HuH-7 (cell line): ENCODE measurements around the gene NDE1.
A peak's percentile ranks its signal among the peaks of the same experiment; 100 is the strongest.
"Not testable (repeated sequence)": the region's sequence is repeated elsewhere in the genome, so short reads cannot be mapped to it uniquely, and the experiment has no call there.

Experiments
- DNase-seq: peaks from one replicate; pipeline ENCODE4 v3.0.0; 2011; ENCODE audit warnings: low spot score

Gene NDE1

GRCh38 chr16:15652293-15653001 is 2.4 kb downstream of the NDE1 start:
- no peak for DNase-seq

GRCh38 chr16:15653227-15653626 is 3.2 kb downstream of the NDE1 start:
- peak; percentile 38 for DNase-seq

DNA sequence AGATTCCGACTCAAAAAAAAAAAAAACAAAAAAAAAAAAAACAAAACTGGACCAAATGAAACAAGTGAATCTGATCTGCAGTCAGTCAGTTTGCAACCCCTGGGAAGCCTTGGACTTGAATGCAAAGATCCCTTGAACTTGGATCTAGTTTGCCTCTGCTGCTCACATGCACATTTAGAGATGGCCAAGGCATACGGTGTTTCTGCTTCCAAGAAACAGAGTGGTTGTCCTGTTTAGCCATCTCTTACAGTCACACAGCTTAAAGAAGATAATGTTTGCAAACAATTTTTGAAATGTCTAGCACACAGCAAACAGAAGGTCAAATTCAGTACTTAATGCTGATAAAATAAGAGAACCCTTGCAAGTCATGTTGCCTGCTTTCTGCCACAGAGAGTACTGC is 4.5 kb downstream of the NDE1 start:
- DNase-seq: no peak

- DNase-seq: not testable (repeated sequence)
Measured at GRCh38 chr16:15655561-15655960, 5.5 kb downstream of the NDE1 start.

- no peak for DNase-seq
Measured at GRCh38 chr16:15658149-15658548, 8.1 kb downstream of the NDE1 start.

GRCh38 chr16:15658556-15658955 is 8.5 kb downstream of the NDE1 start:
- no peak for DNase-seq

DNA sequence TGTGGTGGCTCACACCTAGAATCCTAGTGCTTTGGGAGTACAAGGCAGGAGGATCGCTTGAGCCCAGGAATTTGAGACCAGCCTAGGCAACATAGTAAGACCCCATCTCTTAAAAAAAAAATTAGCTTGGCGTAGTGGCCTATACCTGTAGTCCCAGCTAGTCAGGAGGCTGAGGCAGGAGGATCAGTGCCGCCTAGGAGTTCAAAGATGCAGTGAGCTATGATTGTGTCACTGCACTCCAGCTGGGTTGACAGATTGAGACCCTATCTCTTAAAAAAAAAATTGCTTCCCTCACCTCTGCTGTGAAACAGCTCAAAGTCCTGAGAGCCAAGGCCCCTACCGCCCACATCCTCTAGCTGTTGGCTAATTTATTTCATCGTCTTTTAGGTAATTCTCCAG is 10.2 kb downstream of the NDE1 start:
- no peak for DNase-seq

DNA sequence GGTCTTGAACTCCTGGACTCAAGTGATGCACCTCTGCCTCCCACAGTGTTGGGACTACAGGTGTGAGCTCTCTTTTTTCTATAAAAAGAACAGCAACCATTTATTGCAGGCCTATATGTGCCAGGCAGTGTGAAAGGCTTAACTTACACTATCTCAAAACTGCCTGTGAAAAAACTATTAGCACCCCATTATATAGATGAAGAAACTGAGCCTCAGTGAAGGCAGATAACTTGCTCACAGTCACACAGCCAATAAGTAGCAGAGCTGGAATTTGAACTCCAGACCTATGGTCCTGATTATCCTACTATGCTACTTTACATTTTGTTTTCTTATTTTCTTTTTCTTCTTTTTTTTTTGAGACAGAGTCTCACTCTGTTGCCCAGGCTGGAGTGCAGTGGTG is 15.1 kb downstream of the NDE1 start:
- no peak for DNase-seq

DNA sequence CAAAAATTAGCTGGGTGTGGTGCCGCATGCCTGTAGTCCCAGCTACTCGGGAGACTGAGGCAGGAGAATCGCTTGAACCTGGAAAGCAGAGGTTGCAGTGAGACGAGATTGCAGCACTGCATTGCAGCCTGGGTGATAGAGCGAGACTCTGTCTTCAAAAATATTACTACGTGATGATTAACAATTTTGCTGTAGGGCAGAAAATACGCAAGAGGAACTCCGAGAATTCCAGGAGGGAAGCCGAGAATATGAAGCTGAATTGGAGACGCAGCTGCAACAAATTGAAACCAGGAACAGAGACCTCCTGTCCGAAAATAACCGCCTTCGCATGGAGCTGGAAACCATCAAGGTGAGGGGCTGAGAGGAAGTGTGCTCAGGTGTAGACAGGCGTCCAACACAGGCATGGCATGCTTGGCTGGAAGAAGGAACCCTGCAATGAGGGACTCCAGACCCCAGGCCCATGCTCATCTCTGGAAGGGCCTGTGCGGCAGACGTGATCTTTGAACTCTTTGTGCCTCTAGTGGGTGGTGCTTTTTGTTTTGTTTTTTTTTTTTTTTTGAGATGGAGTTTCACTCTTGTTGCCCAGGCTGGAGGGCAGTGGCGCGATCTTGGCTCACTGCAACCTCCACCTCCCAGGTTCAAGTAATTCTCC is 17.2 kb downstream of the NDE1 start:
- DNase-seq: no peak

DNA sequence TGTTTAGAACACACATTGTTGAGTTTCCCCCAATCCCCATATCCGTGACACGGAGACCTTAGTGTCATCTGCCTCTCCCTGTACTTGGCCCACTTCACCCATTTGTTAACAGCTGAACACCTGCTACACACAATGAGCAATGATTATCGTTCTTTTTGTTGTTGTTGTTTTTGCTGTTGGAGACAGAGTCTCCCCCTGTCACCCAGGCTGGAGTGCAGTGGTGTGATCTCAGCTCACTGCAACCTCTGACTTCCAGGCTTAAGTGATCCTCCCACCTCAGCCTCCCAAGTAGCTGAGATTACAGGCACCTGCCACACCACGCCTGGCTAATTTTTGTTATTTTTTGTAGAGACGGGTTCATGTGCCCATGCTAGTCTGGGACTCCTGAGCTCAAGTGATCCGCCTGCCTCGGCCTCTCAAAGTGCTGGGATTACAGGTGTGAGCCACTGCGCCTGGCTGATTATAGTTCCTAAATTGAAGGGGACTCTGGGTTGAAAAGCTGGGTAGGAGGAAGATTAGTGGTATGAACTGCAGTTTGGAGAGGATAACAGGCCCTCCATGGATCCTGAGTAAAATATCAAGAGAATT is 21.6 kb downstream of the NDE1 start:
- DNase-seq: no peak

- not testable (repeated sequence) for DNase-seq
Measured at GRCh38 chr16:15672127-15672513, 22.1 kb downstream of the NDE1 start.

DNA sequence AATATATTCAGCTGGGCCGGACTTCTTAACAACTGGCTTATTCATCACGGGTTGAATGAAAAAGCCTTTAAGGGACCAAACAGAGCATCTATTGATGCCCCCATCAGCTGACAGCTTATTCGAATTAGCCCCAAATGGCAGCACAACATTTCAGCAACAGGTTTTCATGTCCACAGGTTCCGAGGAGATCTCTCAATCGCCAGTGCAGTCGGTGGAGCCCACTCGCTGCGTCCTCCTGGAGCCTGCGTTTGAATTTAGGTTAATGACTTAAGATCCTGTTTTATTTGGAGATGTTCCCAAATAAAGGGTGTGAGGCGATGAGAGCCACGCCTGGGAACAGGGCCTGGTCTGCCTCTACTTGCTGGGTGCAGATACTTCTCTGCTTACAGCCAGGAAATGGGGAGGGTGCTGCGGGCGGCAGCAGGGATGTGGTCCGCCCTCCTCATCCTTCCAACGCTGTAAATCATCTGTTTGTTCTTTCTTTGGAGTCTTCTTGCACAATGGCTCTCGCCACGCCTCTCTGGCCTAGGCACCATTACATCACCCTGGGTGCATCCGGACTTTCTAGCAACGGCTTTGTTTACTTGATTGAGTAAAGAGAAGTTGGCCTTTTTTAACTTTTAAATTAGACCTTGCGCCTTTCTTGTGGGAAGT is 22.6 kb downstream of the NDE1 start:
- DNase-seq: peak; percentile 85

DNA sequence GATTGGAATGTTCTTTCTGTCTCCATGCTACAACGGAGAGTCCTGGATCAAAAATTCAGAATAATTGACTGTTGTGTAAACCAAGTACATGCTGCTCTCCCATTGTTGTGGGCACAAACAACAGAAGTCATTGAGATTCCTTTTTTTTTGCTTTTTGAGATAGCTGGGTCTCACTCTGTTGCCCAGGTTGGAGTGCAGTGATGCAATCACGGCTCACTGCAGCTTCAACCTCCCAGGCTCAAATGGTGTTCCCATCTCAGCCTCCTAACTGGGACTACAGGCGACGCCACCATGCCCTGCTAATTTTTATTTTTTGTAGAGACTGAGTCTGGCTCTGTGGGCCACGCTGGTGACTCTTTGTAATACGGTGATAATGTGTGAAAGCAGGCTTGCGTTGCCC is 24.5 kb downstream of the NDE1 start:
- DNase-seq: no peak

DNA sequence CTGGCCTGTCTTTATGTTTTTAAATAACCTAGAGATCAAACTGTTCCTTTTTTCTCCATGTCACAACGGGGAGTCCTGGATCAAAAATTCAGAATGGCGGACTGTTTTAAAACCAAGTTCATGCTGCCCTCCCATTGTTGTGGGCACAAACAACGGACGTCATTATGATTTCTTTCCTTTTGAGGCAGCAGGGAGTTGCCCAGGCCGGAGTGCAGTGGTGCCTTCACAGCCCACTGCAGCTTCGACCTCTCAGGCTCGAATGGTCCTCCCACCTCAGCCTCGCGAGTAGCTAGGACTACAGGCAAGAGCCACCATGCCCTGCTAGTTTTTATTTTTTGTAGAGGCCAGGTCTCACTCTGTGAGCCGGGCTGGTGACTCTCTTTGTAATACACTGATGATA is 26.5 kb downstream of the NDE1 start:
- no peak for DNase-seq

DNA sequence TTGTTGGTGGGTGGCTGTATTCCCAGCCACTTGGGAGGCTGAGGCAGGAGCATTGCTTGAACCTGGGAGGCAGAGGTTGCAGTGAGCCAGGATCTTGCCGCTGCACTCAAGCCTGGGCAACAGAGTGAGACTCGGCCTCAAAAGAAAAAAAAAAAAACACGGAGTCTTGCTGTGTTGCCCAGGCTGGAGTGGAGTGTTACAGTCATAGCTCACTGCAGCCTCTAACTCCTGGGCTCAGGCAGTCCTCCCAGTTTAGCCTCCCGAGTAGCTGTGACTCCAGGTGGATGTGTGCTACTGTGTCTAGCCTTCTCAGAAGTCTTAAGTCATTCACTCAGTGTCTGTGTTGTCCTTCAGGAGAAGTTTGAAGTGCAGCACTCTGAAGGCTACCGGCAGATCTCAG is 27.4 kb downstream of the NDE1 start:
- no peak for DNase-seq

DNA sequence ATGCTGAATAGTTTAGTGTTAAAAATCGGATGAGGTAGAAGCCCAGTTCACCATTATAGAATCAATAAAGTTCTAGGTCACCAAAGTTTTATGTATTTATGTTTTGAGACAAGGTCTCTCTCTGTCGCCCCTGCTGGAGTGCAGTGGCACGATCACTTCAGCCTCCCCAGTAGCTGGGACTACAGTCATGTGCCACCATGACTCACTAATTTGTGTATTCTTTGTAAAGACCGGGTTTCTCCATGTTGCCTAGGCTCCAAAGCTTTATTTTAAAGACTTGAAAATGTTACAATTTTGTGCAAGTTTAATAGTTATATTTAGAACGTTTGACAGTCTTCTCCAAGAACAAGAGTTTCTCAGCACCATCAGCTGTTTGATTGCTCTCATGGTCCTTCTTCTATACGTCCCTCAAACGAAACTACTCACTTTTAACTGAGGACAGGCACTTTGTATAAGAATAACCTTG is 32.1 kb downstream of the NDE1 start:
- DNase-seq: peak; percentile 47

- no peak for DNase-seq
Measured at GRCh38 chr16:15686287-15686686, 36.2 kb downstream of the NDE1 start.

DNA sequence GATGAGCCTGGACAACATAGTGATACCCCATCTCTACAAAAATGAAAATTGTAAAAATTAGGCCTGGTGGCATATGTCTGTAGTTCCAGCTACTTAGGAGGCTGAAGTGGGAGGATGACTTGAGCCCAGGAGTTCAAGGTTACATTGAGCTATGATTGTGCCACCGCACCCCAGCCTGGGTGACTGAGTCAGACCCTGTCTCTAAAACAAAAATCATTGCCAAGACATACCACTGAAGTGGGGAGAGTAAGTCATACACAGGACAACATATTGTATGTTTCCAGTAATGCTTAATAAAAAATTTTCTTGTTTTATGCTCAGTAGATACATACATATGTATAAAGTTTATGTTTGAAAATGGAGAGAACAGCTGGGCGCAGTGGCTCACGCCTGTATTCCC is 39.2 kb downstream of the NDE1 start:
- DNase-seq: no peak

- no peak for DNase-seq
Measured at GRCh38 chr16:15690296-15690695, 40.3 kb downstream of the NDE1 start.

DNA sequence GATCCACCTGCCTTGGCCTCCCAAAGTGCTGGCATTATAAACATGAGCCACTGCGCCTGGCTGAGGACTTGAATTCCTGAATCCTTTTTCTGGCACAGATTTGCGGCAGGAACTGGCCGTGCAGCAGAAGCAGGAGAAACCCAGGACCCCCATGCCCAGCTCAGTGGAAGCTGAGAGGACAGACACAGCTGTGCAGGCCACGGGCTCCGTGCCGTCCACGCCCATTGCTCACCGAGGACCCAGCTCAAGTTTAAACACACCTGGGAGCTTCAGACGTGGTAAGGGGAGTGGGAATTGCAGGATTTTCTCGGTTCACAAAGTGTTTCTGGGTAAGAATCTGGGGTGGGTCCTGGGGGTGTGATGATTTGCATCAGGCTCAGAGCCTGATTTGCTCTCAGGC is 41.0 kb downstream of the NDE1 start:
- DNase-seq: no peak

DNA sequence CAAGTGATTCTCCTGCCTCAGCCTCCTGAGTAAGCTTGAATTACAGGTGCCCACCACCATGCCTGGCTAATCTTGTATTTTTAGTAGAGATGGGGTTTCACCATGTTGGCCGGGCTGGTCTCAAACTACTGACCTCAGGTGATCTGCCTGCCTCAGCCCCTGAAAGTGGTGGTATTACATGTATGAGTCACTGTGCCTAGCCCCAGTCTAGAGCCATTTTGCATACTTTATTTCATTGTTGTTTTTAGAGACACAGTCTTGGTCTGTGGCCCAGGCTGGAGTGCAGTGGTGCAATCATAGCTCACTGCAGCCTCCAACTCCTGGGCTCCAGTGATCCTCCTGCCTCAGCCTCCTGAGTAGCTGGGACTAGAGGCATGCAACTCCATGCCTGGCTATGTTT is 42.5 kb downstream of the NDE1 start:
- not testable (repeated sequence) for DNase-seq

DNA sequence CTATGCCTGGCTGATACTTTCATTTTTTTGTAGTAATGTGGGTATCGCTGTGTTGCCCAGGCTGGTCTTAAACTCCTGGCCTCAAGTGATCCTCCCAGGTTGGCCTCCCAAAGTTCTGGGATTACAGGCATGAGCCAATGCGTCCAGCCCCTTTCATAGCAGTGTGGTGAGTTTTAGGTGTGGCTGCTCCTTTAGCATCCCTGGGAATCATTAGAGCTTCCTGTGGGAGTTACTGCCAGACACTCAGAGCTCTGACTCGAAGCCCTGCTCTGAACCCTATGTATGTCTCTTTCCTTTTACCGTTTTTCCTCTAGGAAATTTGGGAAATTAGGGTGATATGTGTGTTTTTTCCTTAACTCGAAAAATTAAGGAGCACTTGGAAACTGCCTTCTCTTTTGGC is 44.5 kb downstream of the NDE1 start:
- no peak for DNase-seq

GRCh38 chr16:15699819-15700218 is 49.8 kb downstream of the NDE1 start:
- DNase-seq: no peak
